ENCODE measurements around the gene CLPTM1L.
A peak's percentile ranks its signal among the peaks of the same experiment; 100 is the strongest.
"Not testable (repeated sequence)": the region's sequence is repeated elsewhere in the genome, so short reads cannot be mapped to it uniquely, and the experiment has no call there.

The CLPTM1L gene

GRCh38 chr5:1311439-1312055 is 33.4 kb downstream of the CLPTM1L start:
- peak; percentile 16 for DNase-seq

- DNase-seq = peak; percentile 14
These were observed 34.8 kb downstream of the CLPTM1L start for GRCh38 chr5:1310118-1310517.

- DNase-seq = no peak
These were observed 40.9 kb downstream of the CLPTM1L start for GRCh38 chr5:1304033-1304432.

DNA sequence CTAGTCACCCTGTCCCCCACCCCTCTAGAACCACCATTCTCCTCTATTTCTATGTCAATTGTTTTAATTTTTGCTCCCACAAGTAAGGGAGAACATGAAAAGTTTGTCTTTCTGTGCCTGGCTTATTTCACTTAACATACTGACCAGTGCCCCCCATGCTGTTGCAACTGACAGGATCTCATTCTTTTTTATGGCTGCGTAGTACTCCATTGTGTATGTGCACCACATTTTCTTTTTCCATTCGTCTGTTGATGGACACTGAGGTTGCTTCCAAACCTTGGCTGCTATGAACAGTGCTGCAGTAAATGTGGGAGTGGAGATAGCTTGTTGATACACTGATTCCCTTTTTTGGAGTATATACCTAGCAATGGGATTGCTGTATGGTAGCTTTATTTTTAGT is 42.6 kb downstream of the CLPTM1L start:
- no peak for DNase-seq

- DNase-seq = peak; percentile 41
These were observed 44.3 kb downstream of the CLPTM1L start for GRCh38 chr5:1300581-1301083.

DNA sequence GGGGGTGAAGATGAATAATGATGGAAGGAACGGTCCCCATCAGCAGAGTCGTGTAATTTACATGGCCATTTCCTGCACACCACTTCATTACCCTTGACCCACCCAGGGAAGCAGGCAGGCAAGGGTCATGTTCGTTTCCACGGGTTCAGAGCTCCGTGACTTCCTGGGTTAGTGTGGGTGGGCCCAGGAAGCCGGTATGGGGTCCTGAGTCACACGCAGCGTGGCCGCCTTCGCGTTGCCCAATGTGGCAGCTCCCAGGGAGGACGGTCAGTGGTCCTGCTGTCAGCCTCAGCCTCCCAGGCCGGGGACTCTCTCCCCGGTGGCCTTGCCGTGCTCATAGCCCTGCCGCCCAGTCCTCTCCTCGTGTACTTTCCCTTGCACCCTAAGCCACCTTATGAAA is 44.9 kb downstream of the CLPTM1L start:
- DNase-seq = peak; percentile 32

GRCh38 chr5:1299511-1299850 is 45.4 kb downstream of the CLPTM1L start:
- no peak for DNase-seq

DNA sequence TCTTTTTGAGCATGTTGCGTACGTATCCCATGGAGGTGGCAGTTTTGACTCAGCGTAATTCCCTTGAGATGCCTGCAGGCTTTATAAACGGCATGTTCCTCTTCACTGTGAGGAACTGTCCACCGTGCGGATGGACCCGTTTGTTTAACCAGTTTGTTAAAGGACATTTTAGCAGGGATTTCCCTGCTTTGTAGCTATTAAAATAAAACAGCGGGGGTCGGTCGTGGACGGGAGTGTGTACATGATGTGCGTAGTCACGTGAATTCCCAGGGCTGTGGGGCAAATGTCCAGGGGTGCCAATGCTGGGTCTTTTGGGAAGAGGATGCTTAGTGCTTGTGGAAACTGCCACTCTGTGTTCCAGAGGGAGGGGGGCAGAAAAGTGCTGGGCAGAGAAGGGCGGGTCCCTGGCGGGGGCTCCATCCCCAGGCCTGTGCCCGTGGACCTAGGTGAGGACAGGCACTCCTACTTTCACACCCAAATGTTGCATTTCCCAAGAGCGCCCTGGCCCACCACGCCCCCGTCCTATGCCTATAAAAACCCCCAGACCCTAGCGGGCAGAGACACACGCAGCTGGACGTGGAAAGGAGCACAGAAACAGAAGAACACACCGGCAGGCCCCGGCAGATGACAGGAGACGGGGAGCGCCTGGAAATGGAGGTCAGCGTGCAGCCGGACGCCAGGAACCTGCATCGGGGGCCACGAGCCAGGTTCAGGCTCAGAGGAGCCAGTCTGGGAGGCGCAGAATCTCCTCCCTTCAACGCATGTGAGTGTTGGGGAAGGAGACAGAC is 46.0 kb downstream of the CLPTM1L start:
- DNase-seq = peak; percentile 43

DNA sequence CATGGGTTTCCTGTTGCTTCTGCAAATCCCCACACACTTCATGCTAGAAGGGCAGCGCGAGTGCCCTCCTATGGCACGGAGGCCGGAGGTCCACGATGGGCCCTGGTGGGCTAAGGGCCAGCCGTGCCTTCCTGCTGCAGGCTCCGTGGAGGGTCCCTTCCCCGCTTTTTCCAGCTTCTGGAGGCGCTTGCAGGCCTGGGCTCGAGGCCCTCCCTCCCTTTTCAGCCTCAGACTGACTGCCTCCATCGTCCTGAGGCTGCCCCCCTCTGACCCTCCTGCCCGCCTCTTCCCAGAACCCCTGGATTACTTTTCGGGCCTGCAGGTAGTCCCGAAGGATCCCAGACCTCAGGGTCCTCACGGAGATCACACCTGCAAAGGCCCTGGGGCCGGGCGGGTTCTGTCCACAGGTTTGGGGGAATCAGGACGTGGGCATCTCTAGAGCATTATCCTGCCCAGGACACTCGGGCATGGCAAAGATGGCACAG is 46.8 kb downstream of the CLPTM1L start:
- peak; percentile 30 for DNase-seq

DNA sequence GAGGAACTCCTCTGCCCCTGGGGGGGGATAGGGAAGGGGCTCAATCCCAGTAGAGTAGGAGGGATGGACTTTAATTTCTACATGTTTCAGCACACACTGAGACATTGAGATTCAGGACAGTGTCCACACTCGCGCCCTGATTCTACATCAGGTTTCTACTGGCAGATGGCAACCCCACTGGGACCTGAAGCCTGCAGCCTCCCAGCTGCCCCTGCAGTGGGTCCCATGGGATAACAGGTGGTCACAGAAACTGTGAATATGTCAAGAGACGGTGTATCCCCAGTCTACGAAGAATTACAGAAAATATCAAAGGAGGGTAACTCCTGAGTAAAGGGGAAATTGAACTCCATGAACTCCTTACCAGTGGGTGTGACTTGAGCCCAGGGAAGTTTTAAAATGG is 47.7 kb downstream of the CLPTM1L start:
- DNase-seq = no peak

DNA sequence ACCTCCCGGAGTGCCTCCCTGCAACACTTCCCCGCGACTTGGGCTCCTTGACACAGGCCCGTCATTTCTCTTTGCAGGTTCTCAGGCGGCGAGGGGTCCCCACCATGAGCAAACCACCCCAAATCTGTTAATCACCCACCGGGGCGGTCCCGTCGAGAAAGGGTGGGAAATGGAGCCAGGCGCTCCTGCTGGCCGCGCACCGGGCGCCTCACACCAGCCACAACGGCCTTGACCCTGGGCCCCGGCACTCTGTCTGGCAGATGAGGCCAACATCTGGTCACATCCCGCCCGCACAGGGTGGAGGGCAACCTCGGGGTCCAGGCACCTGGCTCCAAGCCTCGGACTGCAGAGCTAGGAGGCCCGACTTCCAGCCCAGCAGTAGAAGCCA is 49.3 kb downstream of the CLPTM1L start:
- no peak for DNase-seq

- DNase-seq = peak; percentile 83
These were observed 49.9 kb downstream of the CLPTM1L start, which contains the start of gene TERT for GRCh38 chr5:1294835-1295649. Gene TERT (minus strand): TSS chr5:1295068. CDS start chr5:1294989, 79 bp downstream.

- DNase-seq = peak; percentile 58
These were observed 50.6 kb downstream of the CLPTM1L start for GRCh38 chr5:1294206-1294834.

- DNase-seq = no peak
These were observed 51.3 kb downstream of the CLPTM1L start for GRCh38 chr5:1293416-1294205.

DNA sequence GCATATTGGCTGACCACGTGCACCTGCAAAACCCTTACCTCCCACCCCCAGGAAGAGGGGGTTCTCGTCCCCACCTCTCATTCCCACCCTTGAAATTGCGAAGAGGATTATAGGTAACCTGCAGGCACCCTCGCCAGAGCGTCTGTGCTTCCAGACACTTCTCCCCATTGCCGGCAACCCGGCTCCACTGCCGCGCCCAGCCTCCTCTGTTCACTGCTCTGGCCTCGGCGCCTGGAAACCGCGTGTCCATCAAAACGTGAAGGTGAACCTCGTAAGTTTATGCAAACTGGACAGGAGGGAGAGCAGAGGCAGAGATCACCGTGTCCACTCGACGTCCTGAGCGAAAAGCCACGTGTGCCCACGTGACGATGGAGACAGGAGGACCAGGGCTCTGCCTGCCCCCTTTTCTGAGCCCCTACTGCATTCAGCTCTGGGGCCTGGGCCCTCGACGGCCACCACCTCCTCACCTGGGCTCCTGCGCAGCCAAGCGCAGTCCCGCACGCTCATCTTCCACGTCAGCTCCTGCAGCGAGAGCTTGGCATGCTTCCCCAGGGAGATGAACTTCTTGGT is 52.0 kb downstream of the CLPTM1L start:
- DNase-seq = no peak

GRCh38 chr5:1292139-1292538 is 52.8 kb downstream of the CLPTM1L start:
- DNase-seq = no peak

DNA sequence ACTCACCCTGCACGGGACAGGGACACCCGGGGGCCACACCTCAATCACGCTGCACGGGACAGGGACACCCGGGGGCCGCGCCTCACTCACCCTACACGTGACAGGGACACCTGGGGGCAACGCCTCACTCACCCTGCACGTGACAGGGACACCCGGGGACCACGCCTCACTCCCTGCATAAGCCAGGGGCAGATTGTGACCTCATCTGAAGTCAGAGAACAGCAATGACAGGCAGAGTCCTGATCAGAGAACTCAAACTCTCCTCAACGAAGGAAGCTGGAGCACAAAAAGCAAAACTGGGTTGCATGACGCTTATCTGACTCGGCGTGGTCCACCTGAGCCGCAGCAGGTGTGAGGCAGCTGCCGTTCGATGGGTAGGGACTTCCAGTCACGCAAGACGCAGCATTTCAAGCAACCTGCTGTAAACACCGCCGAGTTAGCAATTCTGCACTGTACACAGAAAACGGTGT is 53.3 kb downstream of the CLPTM1L start:
- DNase-seq = peak; percentile 48

DNA sequence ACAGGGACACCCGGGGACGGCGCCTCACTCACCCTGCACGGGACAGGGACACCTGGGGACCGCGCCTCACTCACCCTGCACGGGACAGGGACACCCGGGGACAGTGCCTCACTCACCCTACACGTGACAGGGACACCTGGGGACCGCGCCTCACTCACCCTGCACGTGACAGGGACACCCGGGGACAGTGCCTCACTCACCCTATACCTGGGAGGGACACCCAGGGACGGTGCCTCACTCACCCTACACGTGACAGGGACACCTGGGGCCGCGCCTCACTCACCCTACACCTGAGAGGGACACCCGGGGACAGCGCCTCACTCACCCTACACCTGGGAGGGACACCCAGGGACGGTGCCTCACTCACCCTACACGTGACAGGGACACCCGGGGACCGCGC is 53.9 kb downstream of the CLPTM1L start:
- DNase-seq = peak; percentile 41

GRCh38 chr5:1289559-1289958 is 55.3 kb downstream of the CLPTM1L start:
- not testable (repeated sequence) for DNase-seq

DNA sequence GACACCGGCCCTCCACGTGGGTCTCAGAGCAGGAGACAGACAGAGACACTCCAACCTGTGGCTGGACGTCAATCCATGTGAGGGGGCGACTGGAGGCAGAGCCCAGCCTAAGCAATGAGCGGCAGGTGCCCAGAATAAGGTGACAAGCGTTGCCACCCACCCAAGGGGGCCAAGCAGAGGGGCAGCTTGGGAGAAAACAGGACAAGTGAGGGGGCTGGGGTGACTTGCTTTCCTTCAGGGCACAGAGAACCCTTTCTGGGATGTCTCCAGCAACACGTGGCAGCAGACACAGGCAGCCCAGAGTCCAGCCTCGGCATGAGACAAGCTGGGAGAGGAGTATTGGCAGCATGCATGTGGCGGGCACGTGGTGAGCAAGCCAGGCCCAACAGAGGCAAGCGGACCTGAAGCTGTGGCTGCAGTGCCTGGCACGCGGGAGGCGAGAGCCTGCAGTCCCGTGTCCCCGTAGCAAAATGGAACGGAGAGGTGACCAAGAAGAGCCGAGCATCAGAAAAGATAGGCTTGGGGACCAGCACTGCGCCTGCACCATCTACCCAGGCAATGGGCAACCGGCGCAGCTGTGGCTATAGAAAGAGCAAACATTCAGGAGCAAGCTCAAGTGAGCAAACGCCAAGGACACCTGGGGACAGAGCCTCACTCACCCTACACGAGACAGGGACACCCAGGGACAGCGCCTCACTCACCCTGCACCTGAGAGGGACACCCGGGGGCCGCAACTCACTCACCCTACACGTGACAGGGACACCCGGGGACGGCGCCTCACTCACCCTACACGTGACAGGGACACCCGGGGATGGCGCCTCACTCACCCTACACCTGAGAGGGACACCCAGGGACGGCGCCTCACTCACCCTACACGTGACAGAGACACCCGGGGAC is 56.2 kb downstream of the CLPTM1L start:
- DNase-seq = peak; percentile 49

All from islet precursor cell (in vitro differentiated cells).